GM19043 (cell line): ENCODE data around the gene BOK.
A peak's percentile ranks its signal among the peaks of the same experiment; 100 is the strongest.

Source experiments
- ATAC-seq: cut with Tn5 transposase; IDR thresholded peaks from one replicate; pipeline ENCODE4 v1.9.1; 2021; ENCODE audit warnings: low read depth; ENCODE audit not compliant: unreplicated experiment

Gene BOK

DNA sequence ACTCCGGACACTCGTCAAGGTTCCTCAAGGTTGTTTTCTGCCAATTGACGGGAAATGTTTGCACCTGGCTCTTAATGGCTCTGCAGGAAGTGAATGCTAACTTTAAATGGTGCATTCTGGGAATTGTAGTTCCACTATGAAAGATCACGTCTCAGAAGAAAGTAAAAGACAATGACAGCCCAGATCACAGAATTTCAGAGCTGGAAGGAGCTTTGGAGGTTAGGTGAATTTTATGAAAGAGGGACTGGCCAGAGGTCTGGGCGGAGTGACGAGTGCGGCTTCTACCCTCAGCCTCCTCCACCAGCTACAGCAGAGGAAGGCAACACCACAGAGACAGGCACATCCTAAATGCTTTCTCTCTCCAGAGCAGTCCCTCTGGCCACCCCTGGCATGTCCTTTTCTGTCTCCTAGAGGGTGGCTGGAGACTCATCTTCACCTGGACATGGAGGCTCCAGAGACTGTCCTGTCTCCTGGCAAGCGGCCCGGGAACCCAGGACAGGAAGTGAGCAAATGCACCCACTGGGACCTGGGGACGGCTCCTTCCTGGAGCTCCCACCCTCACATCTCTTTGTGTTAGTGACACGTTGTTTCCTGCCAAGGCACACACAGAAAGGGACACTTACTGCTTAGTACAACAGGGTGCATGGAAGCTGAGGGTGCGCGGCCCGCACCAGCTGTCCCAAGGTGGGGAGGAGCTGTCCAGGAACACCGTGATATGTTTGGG, 59.0 kb downstream of the BOK start:
- peak; percentile 68 for ATAC-seq

DNA sequence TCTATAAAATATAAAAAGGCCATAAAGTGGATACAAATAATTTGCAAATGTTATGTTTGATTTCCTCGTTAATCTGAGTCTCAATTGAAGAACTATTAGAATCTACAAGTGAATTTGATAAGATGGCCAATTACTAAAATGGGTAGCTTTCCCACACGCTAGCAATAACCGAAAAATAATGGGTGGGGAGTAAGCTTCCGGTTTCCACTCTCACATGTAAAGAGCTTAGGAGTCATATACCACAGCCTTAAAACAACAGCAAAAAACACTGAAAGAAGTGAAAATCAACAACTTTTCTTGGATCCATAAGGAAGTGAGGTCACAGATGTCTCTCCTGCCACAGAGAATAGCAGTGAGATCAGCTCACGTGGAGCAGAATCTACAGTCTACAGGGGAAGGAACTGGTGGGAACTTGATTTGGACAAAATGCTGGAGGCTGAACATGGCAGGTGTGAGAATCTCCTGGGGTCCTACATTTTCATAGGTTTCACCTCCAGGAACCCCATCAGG, 59.8 kb downstream of the BOK start:
- ATAC-seq = no peak

DNA sequence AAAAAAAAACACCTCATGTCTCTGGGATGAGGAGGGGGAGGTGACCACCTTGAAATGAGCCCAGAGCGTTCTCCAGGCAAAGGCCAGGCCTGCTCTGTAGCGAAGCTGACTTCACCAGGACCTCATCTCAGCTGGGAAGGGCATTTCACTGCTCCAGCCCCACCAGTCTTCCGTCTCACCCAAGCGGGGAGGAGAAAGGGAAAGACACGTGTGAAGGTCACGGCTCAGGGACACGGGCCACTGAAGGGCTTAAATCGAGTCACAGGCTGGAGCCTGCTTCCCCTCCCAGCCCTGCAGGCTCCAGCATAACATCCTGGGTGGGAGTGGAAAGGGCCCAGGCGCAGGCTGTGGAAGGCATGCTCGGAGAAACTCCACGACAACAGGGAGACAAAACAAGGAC, 60.3 kb downstream of the BOK start:
- ATAC-seq = no peak

DNA sequence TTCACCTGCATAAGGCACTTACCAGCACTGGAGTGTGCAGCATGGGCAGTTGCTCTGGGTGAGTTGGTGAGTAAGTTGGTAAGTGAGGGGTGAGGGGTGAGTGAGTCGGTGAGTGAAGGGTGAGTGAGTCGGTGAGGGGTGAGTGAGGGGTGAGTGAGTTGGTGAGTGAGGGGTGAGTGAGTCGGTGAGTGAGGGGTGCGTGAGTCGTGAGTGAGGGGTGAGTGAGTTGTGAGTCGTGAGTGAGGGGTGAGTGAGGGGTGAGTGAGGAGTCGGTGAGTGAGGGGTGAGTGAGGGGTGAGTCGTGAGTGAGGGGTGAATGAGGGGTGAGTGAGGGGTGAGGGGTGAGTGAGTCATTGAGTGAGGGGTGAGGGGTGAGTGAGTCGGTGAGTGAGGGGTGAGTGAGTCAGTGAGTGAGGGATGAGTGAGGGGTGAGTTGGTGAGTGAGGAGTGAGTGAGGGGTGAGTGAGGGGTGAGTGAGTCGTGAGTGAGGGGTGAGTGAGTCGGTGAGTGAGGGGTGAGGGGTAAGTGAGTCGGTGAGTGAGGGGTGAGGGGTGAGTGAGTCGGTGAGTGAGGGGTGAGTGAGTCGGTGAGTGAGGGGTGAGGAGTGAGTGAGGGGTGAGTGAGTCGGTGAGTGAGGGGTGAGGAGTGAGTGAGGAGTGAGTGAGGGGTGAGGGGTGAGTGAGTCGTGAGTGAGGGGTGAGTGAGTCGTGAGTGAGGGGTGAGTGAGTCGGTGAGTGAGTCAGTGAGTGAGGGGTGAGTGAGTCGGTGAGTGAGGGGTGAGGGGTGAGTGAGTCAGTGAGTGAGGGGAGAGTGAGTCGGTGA, 61.3 kb downstream of the BOK start:
- ATAC-seq = no peak

DNA sequence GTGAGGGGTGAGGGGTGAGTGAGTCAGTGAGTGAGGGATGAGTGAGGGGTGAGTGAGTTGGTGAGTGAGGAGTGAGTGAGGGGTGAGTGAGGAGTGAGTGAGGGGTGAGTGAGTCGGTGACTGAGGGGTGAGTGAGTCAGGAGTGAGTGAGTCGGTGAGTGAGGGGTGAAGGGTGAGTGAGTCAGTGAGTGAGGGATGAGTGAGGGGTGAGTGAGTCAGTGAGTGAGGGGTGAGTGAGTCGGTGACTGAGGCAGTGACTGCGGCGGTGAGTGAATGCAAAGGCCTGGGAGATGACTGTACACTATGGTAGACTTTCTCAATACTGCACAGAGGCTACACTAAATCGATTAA, 61.8 kb downstream of the BOK start:
- ATAC-seq = no peak
